Measurements from ENCODE around the gene RAP2B. TPM values are rescaled to one million over a fixed set of nuclear protein-coding genes. Genes with fewer than 3 reads are reported as not detected.

The RAP2B gene
- total RNA-seq, 1 donor from 2014 or later: 11.3 TPM

DNA sequence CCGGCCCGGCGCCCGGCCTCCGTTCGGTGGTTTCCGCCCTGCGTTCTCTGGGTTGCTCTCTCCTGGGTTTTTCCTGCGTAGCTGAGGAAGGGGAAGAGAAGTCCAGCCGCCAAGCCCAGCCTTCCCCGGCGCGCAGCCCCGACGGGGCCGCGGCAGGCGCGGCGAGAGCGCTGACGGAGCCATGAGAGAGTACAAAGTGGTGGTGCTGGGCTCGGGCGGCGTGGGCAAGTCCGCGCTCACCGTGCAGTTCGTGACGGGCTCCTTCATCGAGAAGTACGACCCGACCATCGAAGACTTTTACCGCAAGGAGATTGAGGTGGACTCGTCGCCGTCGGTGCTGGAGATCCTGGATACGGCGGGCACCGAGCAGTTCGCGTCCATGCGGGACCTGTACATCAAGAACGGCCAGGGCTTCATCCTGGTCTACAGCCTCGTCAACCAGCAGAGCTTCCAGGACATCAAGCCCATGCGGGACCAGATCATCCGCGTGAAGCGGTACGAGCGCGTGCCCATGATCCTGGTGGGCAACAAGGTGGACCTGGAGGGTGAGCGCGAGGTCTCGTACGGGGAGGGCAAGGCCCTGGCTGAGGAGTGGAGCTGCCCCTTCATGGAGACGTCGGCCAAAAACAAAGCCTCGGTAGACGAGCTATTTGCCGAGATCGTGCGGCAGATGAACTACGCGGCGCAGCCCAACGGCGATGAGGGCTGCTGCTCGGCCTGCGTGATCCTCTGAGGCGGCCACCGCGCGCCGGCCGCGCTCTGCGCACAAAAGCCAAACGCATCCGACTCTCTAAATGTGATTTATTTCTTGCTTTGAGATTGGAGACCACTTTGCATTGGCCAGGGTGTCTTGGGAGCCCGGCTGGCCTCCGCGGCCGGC, 727 bp downstream of the RAP2B start:
- no peaks in the 10 kb centered on the region for H3K9me3 Mint-ChIP-seq (ENCODE audit: low read depth)
- DNase-seq (ENCODE audit: low spot score, unreplicated experiment): no peak
- peak overlapping the region; percentile 97 for H3K27ac Mint-ChIP-seq
- peaks cover 31% of the 10 kb centered on the region for H3K4me1 Mint-ChIP-seq (ENCODE audit: low read depth)
- no peaks in the 10 kb centered on the region for H3K27me3 Mint-ChIP-seq
- H3K4me3 Mint-ChIP-seq (ENCODE audit: low read depth): peak overlapping the region; percentile 95
- H3K36me3 Mint-ChIP-seq (ENCODE audit: insufficient read depth): no peaks in the 10 kb centered on the region
- TF ChIP-seq, protein P1, sequence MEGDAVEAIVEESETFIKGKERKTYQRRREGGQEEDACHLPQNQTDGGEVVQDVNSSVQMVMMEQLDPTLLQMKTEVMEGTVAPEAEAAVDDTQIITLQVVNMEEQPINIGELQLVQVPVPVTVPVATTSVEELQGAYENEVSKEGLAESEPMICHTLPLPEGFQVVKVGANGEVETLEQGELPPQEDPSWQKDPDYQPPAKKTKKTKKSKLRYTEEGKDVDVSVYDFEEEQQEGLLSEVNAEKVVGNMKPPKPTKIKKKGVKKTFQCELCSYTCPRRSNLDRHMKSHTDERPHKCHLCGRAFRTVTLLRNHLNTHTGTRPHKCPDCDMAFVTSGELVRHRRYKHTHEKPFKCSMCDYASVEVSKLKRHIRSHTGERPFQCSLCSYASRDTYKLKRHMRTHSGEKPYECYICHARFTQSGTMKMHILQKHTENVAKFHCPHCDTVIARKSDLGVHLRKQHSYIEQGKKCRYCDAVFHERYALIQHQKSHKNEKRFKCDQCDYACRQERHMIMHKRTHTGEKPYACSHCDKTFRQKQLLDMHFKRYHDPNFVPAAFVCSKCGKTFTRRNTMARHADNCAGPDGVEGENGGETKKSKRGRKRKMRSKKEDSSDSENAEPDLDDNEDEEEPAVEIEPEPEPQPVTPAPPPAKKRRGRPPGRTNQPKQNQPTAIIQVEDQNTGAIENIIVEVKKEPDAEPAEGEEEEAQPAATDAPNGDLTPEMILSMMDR (IDR thresholded peaks at IDR 0.05; ENCODE audit: unreplicated experiment): no peak

DNA sequence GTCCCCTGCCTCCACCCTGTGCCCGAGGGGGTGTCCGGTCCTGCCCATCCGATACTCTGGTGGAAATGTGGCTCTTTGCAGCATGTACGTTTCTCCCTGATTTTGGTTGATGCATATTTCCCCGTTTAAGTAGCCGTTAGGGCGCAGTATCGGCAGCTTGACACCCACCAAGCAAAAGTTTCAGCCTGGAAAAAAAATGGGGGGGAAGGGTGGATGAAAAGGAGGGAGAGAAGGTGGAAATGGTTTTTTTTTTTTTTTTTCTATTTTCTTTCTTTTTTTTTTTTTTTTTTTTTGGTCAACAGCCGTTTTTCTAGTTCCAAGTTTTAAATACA, 1.3 kb downstream of the RAP2B start:
- peaks cover 29% of the 10 kb centered on the region for H3K4me1 Mint-ChIP-seq (ENCODE audit: low read depth)
- H3K4me3 Mint-ChIP-seq (ENCODE audit: low read depth): peak overlapping the region; percentile 95
- no peak for DNase-seq (ENCODE audit: low spot score, unreplicated experiment)
- TF ChIP-seq, protein P1 (IDR thresholded peaks at IDR 0.05; ENCODE audit: unreplicated experiment): no peak
- no peaks in the 10 kb centered on the region for H3K9me3 Mint-ChIP-seq (ENCODE audit: low read depth)
- H3K27me3 Mint-ChIP-seq: no peaks in the 10 kb centered on the region
- peak overlapping the region; percentile 97 for H3K27ac Mint-ChIP-seq
- H3K36me3 Mint-ChIP-seq (ENCODE audit: insufficient read depth): no peaks in the 10 kb centered on the region

DNA sequence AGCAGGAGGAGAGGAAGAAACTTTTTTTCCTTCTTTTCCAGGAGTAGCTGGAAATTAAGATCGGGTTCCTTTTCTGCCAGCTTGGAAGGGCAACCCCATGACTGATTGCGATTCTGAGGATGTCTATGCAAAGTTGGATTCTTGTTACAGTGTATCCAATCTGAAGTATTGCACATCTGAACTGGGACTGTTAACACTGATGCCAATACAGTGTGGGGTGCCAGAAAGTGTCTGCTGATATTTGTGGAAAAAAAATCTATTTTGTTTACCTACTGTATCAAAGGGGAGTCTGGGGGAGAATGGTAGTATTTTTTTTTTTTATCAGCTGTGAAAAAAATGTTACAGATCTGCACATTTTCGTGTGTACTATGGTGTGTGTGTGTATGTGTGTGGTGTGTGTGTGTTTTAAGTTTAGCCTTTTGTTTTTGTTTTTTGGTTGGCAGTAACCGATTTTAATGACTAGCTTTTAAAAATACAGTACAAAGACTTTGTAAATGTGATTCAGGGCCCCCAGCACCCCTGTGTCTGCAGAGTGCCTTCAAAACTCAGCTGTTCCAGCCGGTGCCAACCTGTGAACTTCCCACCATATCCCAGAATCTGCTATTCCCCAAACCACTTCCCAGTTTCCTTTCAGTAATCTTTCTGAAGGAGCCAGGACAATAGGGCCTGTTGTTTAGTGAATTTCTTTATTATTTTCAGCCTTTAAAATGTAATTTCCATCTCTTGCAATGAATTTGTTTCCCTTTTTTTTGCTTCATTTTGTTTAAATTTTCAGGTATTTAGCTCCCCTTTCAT, 1.9 kb downstream of the RAP2B start:
- Mint-ChIP-seq H3K4me1 (ENCODE audit: low read depth) (peaks cover 29% of the 10 kb centered on the region), H3K4me3 (ENCODE audit: low read depth) (peak overlapping the region; percentile 95), H3K27me3 (no peaks in the 10 kb centered on the region), H3K9me3 (ENCODE audit: low read depth) (no peaks in the 10 kb centered on the region), H3K36me3 (ENCODE audit: insufficient read depth) (no peaks in the 10 kb centered on the region), H3K27ac (peak overlapping the region; percentile 26)
- no peak for DNase-seq (ENCODE audit: low spot score, unreplicated experiment)
- TF ChIP-seq, protein P1 (IDR thresholded peaks at IDR 0.05; ENCODE audit: unreplicated experiment): no peak

DNA sequence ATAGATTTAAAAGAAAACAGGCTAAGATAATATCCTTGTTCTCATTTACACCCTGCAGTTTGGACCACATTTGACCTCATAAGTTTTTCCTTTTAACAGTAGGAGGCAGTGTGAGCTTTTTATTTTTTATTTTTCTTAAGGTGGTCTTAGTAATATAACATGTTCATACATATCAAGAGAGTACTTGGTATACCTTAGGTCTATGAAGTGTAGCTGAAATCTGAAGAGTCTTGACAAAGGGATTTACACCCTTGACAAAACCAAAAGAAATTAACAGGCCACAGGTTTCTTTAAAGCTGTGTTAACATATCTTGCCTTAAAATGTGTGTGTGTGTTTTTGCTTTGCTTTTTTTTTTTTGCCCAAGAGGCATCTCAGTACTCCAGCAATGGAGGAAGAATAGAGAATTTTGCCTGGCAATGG, 3.2 kb downstream of the RAP2B start:
- peak overlapping the region; percentile 35 for H3K4me3 Mint-ChIP-seq (ENCODE audit: low read depth)

DNA sequence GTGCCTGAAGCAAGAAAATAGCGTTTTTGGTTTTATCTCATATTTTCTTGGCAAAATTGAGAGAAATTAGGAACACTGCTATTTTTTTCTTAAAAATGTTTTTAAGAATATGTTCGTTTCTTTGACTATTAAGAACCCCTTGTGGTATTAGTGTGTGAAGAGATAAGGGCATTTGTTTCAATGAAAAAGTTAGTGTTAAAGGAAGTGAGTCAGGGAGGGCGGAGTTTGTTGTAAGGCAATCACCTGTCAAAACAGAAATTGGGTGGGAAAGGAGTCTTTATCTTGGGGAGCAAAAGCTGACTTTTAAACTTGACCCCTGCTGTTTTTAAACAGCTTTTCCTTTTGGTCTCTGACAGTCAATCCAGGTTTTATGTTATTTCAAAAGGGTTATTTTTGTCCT, 4.2 kb downstream of the RAP2B start:
- no peak overlapping the region for H3K27ac Mint-ChIP-seq
- H3K27me3 Mint-ChIP-seq: no peaks in the 10 kb centered on the region
- H3K9me3 Mint-ChIP-seq (ENCODE audit: low read depth): no peaks in the 10 kb centered on the region
- DNase-seq (ENCODE audit: low spot score, unreplicated experiment): no peak
- H3K4me3 Mint-ChIP-seq (ENCODE audit: low read depth): no peak overlapping the region
- TF ChIP-seq, protein P1 (IDR thresholded peaks at IDR 0.05; ENCODE audit: unreplicated experiment): no peak
- no peaks in the 10 kb centered on the region for H3K36me3 Mint-ChIP-seq (ENCODE audit: insufficient read depth)
- peaks cover 26% of the 10 kb centered on the region for H3K4me1 Mint-ChIP-seq (ENCODE audit: low read depth)

More for the DNA sequence above, 3.2 kb downstream of the RAP2B start:
- Mint-ChIP-seq H3K9me3 (ENCODE audit: low read depth) (no peaks in the 10 kb centered on the region), H3K4me1 (ENCODE audit: low read depth) (peaks cover 29% of the 10 kb centered on the region), H3K27me3 (no peaks in the 10 kb centered on the region), H3K27ac (no peak overlapping the region), H3K36me3 (ENCODE audit: insufficient read depth) (no peaks in the 10 kb centered on the region)
- no peak for DNase-seq (ENCODE audit: low spot score, unreplicated experiment)
- TF ChIP-seq, protein P1 (IDR thresholded peaks at IDR 0.05; ENCODE audit: unreplicated experiment): peak; percentile 25

All from progenitor cell of endocrine pancreas (in vitro differentiated cells).